ENCODE measurements around the gene EIF5A2.
"Not testable (repeated sequence)": the region's sequence is repeated elsewhere in the genome, so short reads cannot be mapped to it uniquely, and the experiment has no call there.

The EIF5A2 gene

DNA sequence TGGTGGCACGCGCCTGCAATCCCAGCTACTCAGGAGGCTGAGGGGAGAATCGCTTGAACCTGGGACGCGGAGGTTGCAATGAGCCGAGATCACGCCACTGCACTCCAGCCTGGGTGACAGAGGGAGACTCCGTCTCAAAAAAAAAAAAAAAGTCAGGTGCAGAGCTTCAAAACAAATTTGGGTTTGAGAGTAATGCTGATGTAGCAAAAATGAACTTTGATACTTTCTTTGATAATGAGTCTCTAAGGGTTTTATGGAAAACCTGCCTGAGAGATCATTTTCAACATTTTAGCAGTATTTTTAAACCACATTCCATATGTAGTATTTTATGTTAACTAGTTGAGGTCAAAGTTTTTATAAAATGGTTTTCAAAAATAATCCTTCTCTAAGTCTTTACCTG lies 14.5 kb downstream of the EIF5A2 start:
- no peaks in the 10 kb centered on the region for H3K27me3 ChIP-seq (ENCODE audit: insufficient read depth, low read length, poor library complexity, severe bottlenecking)
- no peak overlapping the region for H2AFZ ChIP-seq (ENCODE audit: low read length)
- peaks cover 3% of the 10 kb centered on the region for H3K4me1 ChIP-seq (ENCODE audit: insufficient read depth, low read length, poor library complexity, severe bottlenecking)
- H3K36me3 ChIP-seq (ENCODE audit: insufficient read depth, low read length): no peaks in the 10 kb centered on the region
- H3K4me2 ChIP-seq (ENCODE audit: low read depth, low read length, poor library complexity, severe bottlenecking): no peak overlapping the region
- H3K4me3 ChIP-seq (ENCODE audit: low read length, poor library complexity, severe bottlenecking): no peak overlapping the region
- no peaks in the 10 kb centered on the region for H3F3A ChIP-seq (ENCODE audit: low read depth)
- TF ChIP-seq EZH2phosphoT487 (IDR thresholded peaks at IDR 0.05; ENCODE audit: borderline replicate concordance): no peak
- TF ChIP-seq, protein P1, sequence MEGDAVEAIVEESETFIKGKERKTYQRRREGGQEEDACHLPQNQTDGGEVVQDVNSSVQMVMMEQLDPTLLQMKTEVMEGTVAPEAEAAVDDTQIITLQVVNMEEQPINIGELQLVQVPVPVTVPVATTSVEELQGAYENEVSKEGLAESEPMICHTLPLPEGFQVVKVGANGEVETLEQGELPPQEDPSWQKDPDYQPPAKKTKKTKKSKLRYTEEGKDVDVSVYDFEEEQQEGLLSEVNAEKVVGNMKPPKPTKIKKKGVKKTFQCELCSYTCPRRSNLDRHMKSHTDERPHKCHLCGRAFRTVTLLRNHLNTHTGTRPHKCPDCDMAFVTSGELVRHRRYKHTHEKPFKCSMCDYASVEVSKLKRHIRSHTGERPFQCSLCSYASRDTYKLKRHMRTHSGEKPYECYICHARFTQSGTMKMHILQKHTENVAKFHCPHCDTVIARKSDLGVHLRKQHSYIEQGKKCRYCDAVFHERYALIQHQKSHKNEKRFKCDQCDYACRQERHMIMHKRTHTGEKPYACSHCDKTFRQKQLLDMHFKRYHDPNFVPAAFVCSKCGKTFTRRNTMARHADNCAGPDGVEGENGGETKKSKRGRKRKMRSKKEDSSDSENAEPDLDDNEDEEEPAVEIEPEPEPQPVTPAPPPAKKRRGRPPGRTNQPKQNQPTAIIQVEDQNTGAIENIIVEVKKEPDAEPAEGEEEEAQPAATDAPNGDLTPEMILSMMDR (conservative IDR thresholded peaks at IDR 0.05; ENCODE audit: low read length): no peak
- H3K9me3 ChIP-seq (ENCODE audit: insufficient read depth, low read depth, low read length): peaks cover 5% of the 10 kb centered on the region
- no peak overlapping the region for H3K9ac ChIP-seq (ENCODE audit: low read depth, low read length, poor library complexity, severe bottlenecking)
- no peaks in the 10 kb centered on the region for H3K9me2 ChIP-seq (replicated peaks; ENCODE audit: low read depth, low read length)
- H3K79me2 ChIP-seq (ENCODE audit: insufficient read depth, low read length): no peaks in the 10 kb centered on the region
- no peaks in the 10 kb centered on the region for H4K20me1 ChIP-seq (ENCODE audit: insufficient read depth, low read length, poor library complexity, severe bottlenecking)

DNA sequence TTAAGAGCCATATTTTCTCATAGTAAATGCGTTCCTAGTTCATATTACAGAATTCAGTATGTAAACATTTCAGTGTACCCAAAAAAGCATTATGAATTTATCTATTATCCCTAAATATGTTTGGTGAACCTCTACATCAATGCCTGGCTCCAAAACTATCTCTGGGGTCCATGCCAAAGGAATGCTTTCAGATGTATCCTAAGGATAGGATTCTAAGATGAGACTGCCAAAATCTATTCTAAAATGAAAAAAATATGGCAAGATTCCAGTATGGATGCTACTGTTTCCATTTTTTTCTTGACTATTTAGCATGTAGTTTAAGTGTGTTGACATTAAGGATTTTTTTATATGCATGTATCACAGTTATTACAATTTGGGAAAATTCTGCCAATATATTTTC lies 18.8 kb downstream of the EIF5A2 start:
- H2AFZ ChIP-seq (ENCODE audit: low read length): no peak overlapping the region
- no peaks in the 10 kb centered on the region for H3K36me3 ChIP-seq (ENCODE audit: insufficient read depth, low read length)
- no peak overlapping the region for H3K9ac ChIP-seq (ENCODE audit: low read depth, low read length, poor library complexity, severe bottlenecking)

DNA sequence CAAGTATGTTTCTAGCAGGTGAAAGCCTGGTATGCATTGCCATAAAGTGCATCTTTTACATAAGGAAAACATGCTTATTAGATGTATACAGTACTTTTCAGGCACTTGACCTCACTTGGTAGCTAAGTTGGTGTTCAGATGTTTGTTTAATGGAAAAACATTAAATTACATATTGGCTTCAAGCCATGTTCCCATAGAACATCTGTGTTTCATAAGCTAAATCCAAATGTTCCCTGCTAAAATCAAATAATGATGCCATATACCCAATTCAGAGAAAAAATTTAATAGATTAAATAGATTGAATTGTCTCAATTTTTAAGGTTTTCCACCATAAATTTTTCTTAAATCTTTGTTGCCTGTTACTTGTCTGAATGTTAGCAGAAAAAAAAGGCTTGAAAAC lies 19.3 kb downstream of the EIF5A2 start:
- Histone ChIP-seq H4K20me1 (ENCODE audit: insufficient read depth, low read length, poor library complexity, severe bottlenecking) (no peaks in the 10 kb centered on the region), H3K4me3 (ENCODE audit: low read length, poor library complexity, severe bottlenecking) (no peak overlapping the region), H2AFZ (ENCODE audit: low read length) (no peak overlapping the region), H3K9me2 (replicated peaks; ENCODE audit: low read depth, low read length) (no peaks in the 10 kb centered on the region), H3K27me3 (ENCODE audit: insufficient read depth, low read length, poor library complexity, severe bottlenecking) (no peaks in the 10 kb centered on the region), H3K79me2 (ENCODE audit: insufficient read depth, low read length) (no peaks in the 10 kb centered on the region), H3K36me3 (ENCODE audit: insufficient read depth, low read length) (no peaks in the 10 kb centered on the region), H3K9ac (ENCODE audit: low read depth, low read length, poor library complexity, severe bottlenecking) (no peak overlapping the region), H3K4me2 (ENCODE audit: low read depth, low read length, poor library complexity, severe bottlenecking) (no peak overlapping the region), H3F3A (ENCODE audit: low read depth) (no peaks in the 10 kb centered on the region), H3K9me3 (ENCODE audit: insufficient read depth, low read depth, low read length) (no peaks in the 10 kb centered on the region), H3K4me1 (ENCODE audit: insufficient read depth, low read length, poor library complexity, severe bottlenecking) (peaks cover 3% of the 10 kb centered on the region)
- TF ChIP-seq, protein P1 (conservative IDR thresholded peaks at IDR 0.05; ENCODE audit: low read length): no peak
- no peak for TF ChIP-seq EZH2phosphoT487 (IDR thresholded peaks at IDR 0.05; ENCODE audit: borderline replicate concordance)

More for the DNA sequence above, 18.8 kb downstream of the EIF5A2 start:
- Histone ChIP-seq H3K4me1 (ENCODE audit: insufficient read depth, low read length, poor library complexity, severe bottlenecking) (peaks cover 3% of the 10 kb centered on the region), H3K9me2 (replicated peaks; ENCODE audit: low read depth, low read length) (no peaks in the 10 kb centered on the region), H3K27me3 (ENCODE audit: insufficient read depth, low read length, poor library complexity, severe bottlenecking) (no peaks in the 10 kb centered on the region), H3K79me2 (ENCODE audit: insufficient read depth, low read length) (no peaks in the 10 kb centered on the region), H4K20me1 (ENCODE audit: insufficient read depth, low read length, poor library complexity, severe bottlenecking) (no peaks in the 10 kb centered on the region), H3F3A (ENCODE audit: low read depth) (no peaks in the 10 kb centered on the region), H3K9me3 (ENCODE audit: insufficient read depth, low read depth, low read length) (no peaks in the 10 kb centered on the region), H3K4me3 (ENCODE audit: low read length, poor library complexity, severe bottlenecking) (no peak overlapping the region), H3K4me2 (ENCODE audit: low read depth, low read length, poor library complexity, severe bottlenecking) (no peak overlapping the region)
- no peak for TF ChIP-seq EZH2phosphoT487 (IDR thresholded peaks at IDR 0.05; ENCODE audit: borderline replicate concordance)

DNA sequence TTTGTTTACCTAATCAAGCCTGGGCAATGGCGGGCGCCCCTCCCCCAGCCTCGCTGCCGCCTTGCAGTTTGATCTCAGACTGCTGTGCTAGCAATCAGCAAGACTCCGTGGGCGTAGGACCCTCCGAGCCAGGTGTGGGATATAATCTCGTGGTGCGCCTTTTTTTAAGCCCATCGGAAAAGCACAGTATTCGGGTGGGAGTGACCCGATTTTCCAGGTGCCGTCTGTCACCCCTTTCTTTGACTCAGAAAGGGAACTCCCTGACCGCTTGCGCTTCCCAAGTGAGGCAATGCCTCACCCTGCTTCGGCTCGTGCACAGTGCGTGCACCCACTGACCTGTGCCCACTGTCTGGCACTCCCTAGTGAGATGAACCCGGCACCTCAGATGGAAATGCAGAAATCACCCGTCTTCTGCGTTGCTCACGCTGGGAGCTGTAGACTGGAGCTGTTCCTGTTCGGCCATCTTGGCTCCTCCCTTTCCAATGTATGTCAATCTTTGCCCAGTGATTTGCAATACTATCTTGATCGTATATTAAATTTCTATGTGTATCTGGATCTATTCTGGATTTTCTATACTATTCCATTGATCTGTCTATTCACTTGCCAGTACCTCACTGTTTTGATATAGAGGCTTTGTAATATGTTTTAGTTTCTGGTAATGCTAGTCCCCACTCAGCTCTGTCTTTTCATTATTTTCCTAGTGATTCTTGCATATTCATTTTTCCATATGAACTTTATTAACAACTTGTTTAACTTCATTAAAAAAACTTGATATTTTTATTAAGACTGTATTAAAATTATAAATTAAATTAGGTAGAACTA lies 24.1 kb downstream of the EIF5A2 start:
- H4K20me1 ChIP-seq (ENCODE audit: insufficient read depth, low read length, poor library complexity, severe bottlenecking); H3K4me1 ChIP-seq (ENCODE audit: insufficient read depth, low read length, poor library complexity, severe bottlenecking); H2AFZ ChIP-seq (ENCODE audit: low read length); H3K9me3 ChIP-seq (ENCODE audit: insufficient read depth, low read depth, low read length); H3K4me2 ChIP-seq (ENCODE audit: low read depth, low read length, poor library complexity, severe bottlenecking); H3K9me2 ChIP-seq (replicated peaks; ENCODE audit: low read depth, low read length); H3K36me3 ChIP-seq (ENCODE audit: insufficient read depth, low read length); H3K4me3 ChIP-seq (ENCODE audit: low read length, poor library complexity, severe bottlenecking); H3F3A ChIP-seq (ENCODE audit: low read depth); H3K79me2 ChIP-seq (ENCODE audit: insufficient read depth, low read length); H3K9ac ChIP-seq (ENCODE audit: low read depth, low read length, poor library complexity, severe bottlenecking); H3K27me3 ChIP-seq (ENCODE audit: insufficient read depth, low read length, poor library complexity, severe bottlenecking): not testable (repeated sequence)

DNA sequence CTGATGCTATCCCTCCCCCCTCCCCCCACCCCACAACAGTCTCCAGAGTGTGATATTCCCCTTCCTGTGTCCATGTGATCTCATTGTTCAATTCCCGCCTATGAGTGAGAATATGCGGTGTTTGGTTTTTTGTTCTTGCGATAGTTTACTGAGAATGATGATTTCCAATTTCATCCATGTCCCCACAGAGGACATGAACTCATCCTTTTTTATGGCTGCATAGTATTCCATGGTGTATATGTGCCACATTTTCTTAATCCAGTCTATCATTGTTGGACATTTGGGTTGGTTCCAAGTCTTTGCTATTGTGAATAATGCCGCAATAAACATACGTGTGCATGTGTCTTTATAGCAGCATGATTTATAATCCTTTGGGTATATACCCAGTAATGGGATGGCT lies 29.7 kb downstream of the EIF5A2 start:
- not testable (repeated sequence) for H3K27me3 ChIP-seq (ENCODE audit: insufficient read depth, low read length, poor library complexity, severe bottlenecking); H3K9me3 ChIP-seq (ENCODE audit: insufficient read depth, low read depth, low read length); H3K4me3 ChIP-seq (ENCODE audit: low read length, poor library complexity, severe bottlenecking); H3K36me3 ChIP-seq (ENCODE audit: insufficient read depth, low read length); H4K20me1 ChIP-seq (ENCODE audit: insufficient read depth, low read length, poor library complexity, severe bottlenecking); H3K79me2 ChIP-seq (ENCODE audit: insufficient read depth, low read length); H3F3A ChIP-seq (ENCODE audit: low read depth); H3K9me2 ChIP-seq (replicated peaks; ENCODE audit: low read depth, low read length); H3K4me1 ChIP-seq (ENCODE audit: insufficient read depth, low read length, poor library complexity, severe bottlenecking); H3K9ac ChIP-seq (ENCODE audit: low read depth, low read length, poor library complexity, severe bottlenecking); H3K4me2 ChIP-seq (ENCODE audit: low read depth, low read length, poor library complexity, severe bottlenecking); H2AFZ ChIP-seq (ENCODE audit: low read length)

DNA sequence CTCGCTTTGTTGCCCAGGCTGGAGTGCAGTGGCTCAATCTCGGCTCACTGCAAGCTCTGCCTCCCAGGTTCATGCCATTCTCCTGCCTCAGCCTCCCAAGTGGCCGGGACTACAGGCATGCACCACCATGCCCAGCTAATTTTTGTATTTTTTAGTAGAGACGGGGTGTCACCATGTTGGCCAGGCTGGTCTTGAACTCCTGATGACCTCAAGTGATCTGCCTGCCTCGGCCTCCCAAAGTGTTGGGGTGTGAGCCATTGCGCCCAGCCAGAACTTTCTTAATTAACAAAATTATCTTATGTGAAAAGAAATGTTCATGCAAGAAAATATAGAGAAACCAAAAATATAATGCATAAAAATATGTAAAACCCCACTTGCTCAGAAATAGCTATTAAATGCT lies 31.1 kb downstream of the EIF5A2 start:
- not testable (repeated sequence) for H3K36me3 ChIP-seq (ENCODE audit: insufficient read depth, low read length)

More for the DNA sequence above, 31.1 kb downstream of the EIF5A2 start:
- not testable (repeated sequence) for H3K27me3 ChIP-seq (ENCODE audit: insufficient read depth, low read length, poor library complexity, severe bottlenecking); H3K79me2 ChIP-seq (ENCODE audit: insufficient read depth, low read length); H3F3A ChIP-seq (ENCODE audit: low read depth); H3K9ac ChIP-seq (ENCODE audit: low read depth, low read length, poor library complexity, severe bottlenecking); H3K9me3 ChIP-seq (ENCODE audit: insufficient read depth, low read depth, low read length); H4K20me1 ChIP-seq (ENCODE audit: insufficient read depth, low read length, poor library complexity, severe bottlenecking); H3K9me2 ChIP-seq (replicated peaks; ENCODE audit: low read depth, low read length); H3K4me3 ChIP-seq (ENCODE audit: low read length, poor library complexity, severe bottlenecking); H2AFZ ChIP-seq (ENCODE audit: low read length); H3K4me1 ChIP-seq (ENCODE audit: insufficient read depth, low read length, poor library complexity, severe bottlenecking); H3K4me2 ChIP-seq (ENCODE audit: low read depth, low read length, poor library complexity, severe bottlenecking)
